Endothelial cell (in vitro differentiated cells): ENCODE measurements around the gene ATXN7L1. TPM values are rescaled to one million over a fixed set of nuclear protein-coding genes. Genes with fewer than 3 reads are reported as not detected.

Experiments used
- DNase-seq: peaks from one replicate; pipeline ENCODE4 v3.0.0; 2021; ENCODE audit warnings: low spot score
- H3K27ac Mint-ChIP-seq: one replicate; pipeline ENCODE4 v1.8.0; 2021; ENCODE audit warnings: mixed read lengths, inconsistent platforms; ENCODE audit not compliant: unreplicated experiment
- H3K27me3 Mint-ChIP-seq: one replicate; pipeline ENCODE4 v1.8.0; 2021; ENCODE audit warnings: mild to moderate bottlenecking, moderate library complexity, mixed read lengths, inconsistent platforms; ENCODE audit not compliant: unreplicated experiment
- H3K36me3 Mint-ChIP-seq: one replicate; pipeline ENCODE4 v1.8.0; 2021; ENCODE audit warnings: mild to moderate bottlenecking, low read depth, mixed read lengths, inconsistent platforms; ENCODE audit not compliant: unreplicated experiment
- H3K4me1 Mint-ChIP-seq: one replicate; pipeline ENCODE4 v1.8.0; 2021; ENCODE audit warnings: mild to moderate bottlenecking, mixed read lengths, inconsistent platforms; ENCODE audit not compliant: unreplicated experiment
- H3K4me3 Mint-ChIP-seq: one replicate; pipeline ENCODE4 v1.8.0; 2021; ENCODE audit warnings: mild to moderate bottlenecking, mixed read lengths, inconsistent platforms; ENCODE audit not compliant: unreplicated experiment
- H3K9me3 Mint-ChIP-seq: one replicate; pipeline ENCODE4 v1.8.0; 2021; ENCODE audit warnings: mixed read lengths, inconsistent platforms; ENCODE audit not compliant: unreplicated experiment
- total RNA-seq: library from RNA; stranded (reverse); fragmentation: NEBNext Ultra II Directional; extraction: Animal tissue kit (Norgen Biotek cat#: 25700); gene quantifications from one replicate; pipeline ENCODE4 v1.2.1, GENCODE V29; 2021; ENCODE audit not compliant: unreplicated experiment
- TF ChIP-seq, protein P1 (sequence below): fragments of 200-600 bp; sonication (generic); IDR thresholded peaks from one replicate; pipeline ENCODE4 v1.5.0; 2021; ENCODE audit warnings: antibody characterized with exemption; ENCODE audit not compliant: unreplicated experiment

Gene ATXN7L1
- total RNA-seq, 1 donor from 2014 or later, result 18.4 TPM

DNA sequence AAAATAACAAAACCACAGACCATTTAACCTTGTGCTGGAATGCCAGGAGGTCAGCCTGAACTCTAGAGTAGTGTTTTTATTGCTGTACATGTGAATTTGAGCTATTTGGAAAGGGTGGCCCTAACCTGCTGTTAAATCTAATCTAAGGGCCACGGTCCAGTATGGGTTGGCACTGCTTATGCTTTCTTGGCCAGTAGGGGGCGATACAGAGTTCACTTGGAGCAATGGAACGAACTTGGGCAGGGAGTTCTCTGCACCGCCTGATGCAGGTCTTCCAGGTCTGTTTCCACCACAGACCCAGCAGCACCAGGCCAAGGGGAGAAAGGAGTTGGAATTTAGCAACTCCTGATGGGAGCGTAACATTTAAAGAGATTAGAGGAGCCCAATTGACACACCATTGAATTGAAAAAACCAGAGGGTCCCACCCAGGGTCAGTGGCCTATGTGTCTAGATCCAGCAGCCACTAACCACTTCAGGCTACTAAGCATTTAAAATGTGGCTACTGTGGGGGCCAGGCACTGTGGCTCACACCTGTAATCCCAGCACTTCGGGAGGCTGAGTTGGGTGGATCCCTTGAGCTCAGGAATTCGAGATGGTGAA, 219.4 kb downstream of the ATXN7L1 start:
- TF ChIP-seq, protein P1, sequence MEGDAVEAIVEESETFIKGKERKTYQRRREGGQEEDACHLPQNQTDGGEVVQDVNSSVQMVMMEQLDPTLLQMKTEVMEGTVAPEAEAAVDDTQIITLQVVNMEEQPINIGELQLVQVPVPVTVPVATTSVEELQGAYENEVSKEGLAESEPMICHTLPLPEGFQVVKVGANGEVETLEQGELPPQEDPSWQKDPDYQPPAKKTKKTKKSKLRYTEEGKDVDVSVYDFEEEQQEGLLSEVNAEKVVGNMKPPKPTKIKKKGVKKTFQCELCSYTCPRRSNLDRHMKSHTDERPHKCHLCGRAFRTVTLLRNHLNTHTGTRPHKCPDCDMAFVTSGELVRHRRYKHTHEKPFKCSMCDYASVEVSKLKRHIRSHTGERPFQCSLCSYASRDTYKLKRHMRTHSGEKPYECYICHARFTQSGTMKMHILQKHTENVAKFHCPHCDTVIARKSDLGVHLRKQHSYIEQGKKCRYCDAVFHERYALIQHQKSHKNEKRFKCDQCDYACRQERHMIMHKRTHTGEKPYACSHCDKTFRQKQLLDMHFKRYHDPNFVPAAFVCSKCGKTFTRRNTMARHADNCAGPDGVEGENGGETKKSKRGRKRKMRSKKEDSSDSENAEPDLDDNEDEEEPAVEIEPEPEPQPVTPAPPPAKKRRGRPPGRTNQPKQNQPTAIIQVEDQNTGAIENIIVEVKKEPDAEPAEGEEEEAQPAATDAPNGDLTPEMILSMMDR, result peak; percentile 83
- Mint-ChIP-seq H3K36me3 (peaks cover 23% of the 10 kb centered on the region), H3K4me1 (peaks cover 31% of the 10 kb centered on the region), H3K4me3 (no peak overlapping the region), H3K9me3 (no peaks in the 10 kb centered on the region), H3K27me3 (peaks cover 4% of the 10 kb centered on the region), H3K27ac (no peak overlapping the region)
- DNase-seq, result peak; percentile 65

DNA sequence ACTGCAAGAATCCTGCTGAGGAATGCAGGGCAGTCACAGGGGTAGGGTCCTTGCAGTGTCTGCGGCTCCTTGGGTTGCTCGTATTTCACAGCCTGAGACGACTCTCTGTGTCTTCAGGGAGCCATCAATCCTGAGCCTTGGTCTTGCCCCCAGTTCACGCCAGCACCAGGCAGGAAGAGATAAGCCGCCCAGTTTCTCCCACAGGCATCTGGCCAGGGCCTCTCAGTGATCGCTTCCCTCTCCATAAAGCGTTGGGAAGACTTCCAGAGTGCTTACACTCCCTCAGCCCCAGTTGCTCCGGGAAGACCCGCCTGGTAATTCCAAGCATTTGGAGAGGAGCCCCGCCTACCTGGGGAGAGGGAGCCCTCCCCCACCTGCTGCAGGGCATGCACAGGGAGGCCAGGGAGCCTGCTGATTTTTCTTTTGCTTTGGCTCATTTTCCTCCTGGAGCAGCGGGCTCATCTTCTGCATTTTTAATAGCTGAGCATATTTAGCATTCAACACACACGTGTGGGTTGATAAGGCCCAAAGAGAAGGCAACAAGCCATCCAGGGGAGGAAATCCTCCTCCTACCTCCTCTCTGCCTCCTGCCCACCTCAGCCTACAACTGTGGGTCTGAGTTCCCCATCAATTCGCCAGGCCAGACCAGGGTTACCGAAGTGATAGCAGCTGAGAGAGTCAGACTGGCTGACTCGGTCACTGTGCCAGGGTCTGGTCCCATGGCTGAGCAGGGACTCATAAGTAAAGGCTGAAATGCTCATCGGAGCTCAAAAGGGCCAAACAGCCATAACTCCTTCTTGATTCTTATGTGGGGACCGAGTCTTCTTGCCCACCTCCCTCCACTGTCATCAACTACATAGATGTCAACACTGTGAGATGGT, 220.7 kb downstream of the ATXN7L1 start:
- H3K9me3 Mint-ChIP-seq, result no peaks in the 10 kb centered on the region
- no peak overlapping the region for H3K4me3 Mint-ChIP-seq
- peaks cover 4% of the 10 kb centered on the region for H3K27me3 Mint-ChIP-seq
- H3K27ac Mint-ChIP-seq, result no peak overlapping the region
- peak; percentile 30 for DNase-seq
- H3K4me1 Mint-ChIP-seq, result peaks cover 34% of the 10 kb centered on the region
- TF ChIP-seq, protein P1, result no peak
- peaks cover 12% of the 10 kb centered on the region for H3K36me3 Mint-ChIP-seq

DNA sequence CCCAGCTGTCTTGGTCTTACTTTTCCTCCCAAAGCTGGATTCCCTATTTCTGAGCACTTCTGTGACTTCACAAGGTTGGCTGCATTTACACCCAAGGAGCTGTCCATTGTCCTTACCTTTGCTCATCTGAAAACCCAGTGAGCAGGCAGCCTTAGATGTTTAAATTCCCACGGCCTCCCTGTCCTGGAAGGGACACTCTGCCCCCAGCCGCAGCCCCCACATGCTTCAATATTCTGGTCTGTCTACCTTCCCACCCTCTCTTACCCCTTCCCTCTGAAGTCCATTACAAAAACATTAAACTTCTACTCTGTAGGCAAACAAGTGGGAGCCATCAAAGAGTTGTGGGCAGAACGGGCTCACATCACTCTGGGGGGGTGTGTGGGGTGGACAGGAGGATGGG, 221.3 kb downstream of the ATXN7L1 start:
- H3K27me3 Mint-ChIP-seq, result peaks cover 2% of the 10 kb centered on the region
- TF ChIP-seq, protein P1, result no peak
- H3K27ac Mint-ChIP-seq, result no peak overlapping the region
- peaks cover 12% of the 10 kb centered on the region for H3K36me3 Mint-ChIP-seq
- DNase-seq, result no peak
- H3K4me3 Mint-ChIP-seq, result no peak overlapping the region
- no peaks in the 10 kb centered on the region for H3K9me3 Mint-ChIP-seq
- peaks cover 34% of the 10 kb centered on the region for H3K4me1 Mint-ChIP-seq

DNA sequence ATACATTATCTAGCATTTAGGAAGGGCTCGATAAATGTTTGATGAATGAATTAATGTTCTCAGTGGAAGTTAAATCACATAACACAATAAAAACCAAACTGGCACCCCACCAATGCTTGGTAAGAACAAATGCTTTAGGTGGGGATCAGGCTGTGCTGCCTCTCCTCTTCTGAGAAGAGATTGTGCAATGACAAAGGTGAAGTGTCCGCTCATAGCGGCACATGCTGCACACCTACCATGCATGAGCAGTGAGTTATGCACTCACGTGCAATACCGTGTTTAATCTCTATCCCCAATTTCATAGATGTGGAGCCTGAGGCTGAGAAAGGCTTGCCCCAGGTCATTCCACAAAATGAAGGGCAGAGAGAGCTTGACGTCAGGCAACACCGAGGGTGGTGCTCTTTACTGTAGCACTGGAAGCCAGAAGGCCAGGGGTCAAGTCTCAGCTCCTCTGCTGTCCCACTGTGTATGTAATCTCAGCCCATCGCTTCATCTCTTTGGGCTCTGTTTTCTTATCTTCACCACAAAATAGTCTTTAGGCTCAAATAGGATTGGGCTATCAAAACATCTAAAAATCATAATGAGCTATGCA, 222.2 kb downstream of the ATXN7L1 start:
- Mint-ChIP-seq H3K4me1 (peaks cover 37% of the 10 kb centered on the region), H3K9me3 (no peaks in the 10 kb centered on the region), H3K36me3 (peaks cover 6% of the 10 kb centered on the region), H3K27ac (no peak overlapping the region), H3K27me3 (peaks cover 2% of the 10 kb centered on the region), H3K4me3 (no peak overlapping the region)
- TF ChIP-seq, protein P1, result no peak
- DNase-seq, result no peak
